HG03521 (cell line): ENCODE results near the gene LAPTM4A.

Experiments used
- ATAC-seq: cut with Tn5 transposase; IDR thresholded peaks from one replicate; pipeline ENCODE4 v1.9.1; 2021; ENCODE audit warnings: mild to moderate bottlenecking, moderate library complexity; ENCODE audit not compliant: unreplicated experiment

The LAPTM4A gene

DNA sequence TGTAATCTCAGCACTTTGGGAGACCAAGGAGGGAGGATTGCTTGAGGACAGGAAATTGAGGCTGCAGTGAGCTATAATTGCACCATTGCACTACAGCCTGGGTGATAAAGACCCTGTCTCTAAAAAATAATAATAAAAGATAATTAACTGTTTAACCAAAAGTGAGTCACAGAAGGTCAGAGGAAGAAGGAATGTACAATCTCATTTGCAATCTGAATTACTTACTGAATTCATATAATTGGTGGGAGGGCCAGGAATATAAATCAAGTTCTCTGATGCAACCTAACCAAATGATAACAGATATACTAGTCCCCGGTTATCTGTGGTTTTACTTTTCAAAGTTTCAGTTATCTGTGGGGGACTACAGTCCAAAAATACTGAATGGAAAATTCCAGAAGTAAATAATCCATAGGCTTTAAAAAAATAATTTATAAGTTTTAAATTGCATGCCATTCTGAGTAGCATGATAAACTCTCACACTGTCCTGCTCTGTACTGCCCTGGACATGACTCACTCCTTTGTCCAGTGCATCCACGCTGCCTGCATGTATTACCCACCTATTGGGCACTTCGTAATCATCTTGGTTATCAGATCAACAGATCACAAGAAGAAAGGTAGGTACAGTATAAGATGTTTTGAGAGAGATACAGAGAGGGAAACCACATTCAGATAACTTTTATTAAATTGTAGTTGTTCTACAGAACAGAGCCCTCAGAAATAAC, 26.2 kb downstream of the LAPTM4A start:
- no peak for ATAC-seq

DNA sequence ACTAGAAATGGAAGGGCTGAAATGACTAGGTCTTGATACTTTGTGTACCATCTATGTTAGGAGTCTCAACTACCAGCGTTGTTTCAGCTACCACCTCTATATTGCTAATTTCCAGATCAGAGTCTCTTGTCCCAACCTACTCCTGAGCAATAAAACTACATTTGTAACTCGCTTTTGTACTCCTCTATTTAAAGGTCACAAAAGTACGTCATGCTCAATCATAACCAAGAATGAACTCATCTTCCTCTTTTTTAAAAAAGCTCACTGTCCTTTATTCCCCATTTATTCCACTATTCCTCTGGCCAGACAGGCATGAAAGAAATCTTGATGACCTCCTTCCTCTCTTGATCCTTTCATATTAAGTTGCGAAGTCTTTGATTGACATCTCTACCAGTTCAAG, 27.7 kb downstream of the LAPTM4A start:
- no peak for ATAC-seq

DNA sequence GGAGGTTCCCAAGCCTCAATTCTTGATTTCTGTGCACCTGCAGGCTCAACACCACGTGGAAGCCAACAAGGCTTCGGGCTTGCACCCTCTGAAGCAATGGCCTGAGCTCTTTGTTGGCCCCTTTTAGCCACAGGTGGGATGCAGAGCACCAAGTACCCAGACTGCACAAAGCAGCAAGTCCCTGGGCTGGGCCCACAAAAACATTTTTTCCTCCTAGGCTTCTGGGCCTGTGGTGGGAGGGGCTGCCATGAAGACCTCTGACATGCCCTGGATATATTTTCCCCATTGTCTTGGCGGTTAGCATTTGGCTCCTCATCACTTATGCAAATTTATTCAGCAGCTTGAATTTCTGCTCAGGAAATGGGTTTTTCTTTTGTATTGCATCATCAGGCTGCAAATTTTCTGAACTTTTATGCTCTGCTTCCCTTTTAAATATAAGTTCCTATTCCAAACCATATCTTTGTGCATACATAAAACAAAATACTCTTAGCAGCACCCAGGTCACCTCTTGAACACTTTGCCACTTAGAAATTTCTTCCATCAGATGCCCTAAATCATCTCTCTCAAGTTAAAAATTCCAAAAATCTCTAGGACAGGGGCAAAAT, 29.9 kb downstream of the LAPTM4A start:
- no peak for ATAC-seq

DNA sequence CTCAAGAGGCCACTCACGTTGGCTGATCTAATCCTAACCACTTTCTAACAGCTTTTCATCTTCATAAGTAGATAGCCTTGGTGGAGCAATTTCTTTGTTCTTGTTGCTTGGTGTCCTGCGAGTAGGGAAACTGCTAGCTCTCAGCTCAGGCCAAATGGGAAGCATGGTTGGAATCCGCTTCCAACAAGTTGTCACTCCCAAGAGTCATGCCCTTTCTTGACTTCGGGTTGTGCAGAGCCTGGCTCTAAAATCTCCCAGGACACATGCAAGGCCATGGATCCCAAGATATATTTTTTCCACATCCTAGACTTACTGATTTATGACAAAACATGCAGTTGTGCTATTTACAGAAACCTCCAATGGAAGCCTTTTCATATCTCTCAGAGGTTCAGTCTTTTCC, 31.7 kb downstream of the LAPTM4A start:
- ATAC-seq: no peak

DNA sequence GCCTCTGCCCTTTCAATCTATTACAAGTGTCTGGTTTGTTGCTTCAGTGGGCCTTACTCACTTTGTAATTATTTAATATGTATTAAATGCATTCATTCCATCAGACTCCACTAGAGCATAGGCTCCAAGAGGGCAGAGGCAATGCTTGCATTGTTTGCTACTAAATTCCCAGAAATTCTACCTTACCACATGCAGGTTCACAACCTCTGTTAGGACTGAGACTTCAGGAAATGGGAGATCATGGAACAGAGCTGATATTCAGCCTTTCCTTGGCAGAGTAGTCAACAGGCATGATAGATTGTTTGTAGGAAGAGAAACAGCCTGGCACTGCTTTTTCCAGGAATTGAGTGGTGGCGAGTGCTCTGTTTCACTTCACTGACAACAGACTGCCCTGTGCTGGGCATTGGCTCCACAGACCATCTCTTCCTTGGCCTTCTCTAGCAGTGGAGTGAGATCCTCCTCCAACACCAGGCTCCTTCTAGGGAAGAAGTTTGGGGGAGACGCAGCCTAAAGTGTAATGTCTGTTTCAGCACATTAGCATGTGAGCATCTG, 32.8 kb downstream of the LAPTM4A start:
- ATAC-seq: no peak

DNA sequence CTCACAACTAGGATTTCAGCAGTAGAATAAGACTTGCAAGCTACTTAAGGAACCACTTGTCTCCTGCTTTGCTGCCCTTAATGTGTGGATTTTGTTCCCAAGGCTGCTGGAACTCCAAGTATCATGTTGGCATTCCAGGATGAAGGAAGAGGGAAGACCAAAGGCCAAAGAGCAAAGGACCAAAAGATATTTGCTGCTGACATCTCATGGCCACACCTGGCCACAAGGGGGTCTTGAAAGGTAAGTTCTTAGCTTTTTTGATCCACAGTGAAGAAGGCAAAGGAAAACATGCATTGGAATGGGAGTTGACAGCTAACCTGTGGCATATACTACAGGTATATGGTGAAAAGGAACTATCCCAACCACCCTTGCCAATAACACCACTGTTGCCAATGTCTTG, 35.1 kb downstream of the LAPTM4A start:
- no peak for ATAC-seq

DNA sequence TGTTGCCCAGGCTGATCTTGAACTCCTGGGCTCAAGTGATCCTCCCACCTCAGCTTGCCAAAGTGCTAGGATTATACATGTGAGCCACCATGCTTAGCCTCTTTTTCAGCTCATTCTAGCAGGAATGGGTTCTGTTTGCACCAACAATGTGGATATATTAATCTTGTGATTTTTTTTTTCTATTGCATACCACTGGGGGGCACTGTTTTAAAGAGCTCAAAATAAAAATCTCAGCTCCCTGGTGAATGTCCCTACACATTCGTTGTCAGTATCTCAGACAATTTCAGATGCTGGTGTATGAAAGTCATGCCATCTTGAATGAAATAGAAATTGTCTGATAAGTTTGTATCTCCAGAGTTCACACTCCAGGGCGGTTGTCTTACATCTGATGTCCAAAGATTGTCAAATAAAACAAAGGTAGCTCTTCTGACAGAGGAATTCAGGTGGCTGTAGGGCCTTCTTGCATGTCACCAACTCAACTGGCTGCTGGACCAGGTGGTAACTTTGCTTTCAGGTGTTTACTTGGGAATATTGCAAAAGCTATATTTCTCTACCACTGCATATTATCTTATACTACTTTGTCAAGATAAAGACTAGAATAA, 35.8 kb downstream of the LAPTM4A start:
- no peak for ATAC-seq

DNA sequence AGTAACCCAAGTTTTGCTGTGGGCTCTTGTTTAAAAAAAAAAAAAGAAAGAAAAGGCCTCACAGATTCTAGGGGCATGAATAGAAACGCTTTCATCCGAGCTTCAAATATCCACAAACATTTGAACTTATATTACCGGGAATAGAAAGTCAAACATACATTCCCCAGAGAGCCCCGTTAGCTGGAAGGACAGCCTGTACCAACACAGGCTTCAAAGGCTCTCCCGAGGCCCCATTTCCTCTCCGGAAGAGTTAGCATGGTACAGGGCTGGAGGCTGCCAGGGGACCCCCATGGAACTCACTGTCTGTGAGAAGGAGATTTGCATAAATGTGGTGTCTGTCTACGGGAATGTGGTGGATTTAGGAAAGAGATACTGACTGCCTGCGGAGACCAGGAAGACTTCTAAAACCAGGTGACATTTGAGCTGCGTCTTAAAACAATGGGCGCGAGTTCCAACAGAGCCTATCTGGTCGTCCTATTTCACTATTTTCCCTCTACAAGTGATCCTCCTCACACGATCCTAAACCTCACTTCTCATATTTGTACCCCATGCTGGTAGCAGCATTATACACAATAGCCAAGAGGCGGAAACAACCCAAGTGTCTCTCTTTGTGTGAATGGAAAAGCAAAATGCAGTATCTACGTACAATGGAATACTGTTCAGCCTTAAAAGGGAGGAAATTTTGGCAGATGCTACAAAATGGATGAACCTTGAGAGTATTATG, 38.1 kb downstream of the LAPTM4A start:
- ATAC-seq: no peak

DNA sequence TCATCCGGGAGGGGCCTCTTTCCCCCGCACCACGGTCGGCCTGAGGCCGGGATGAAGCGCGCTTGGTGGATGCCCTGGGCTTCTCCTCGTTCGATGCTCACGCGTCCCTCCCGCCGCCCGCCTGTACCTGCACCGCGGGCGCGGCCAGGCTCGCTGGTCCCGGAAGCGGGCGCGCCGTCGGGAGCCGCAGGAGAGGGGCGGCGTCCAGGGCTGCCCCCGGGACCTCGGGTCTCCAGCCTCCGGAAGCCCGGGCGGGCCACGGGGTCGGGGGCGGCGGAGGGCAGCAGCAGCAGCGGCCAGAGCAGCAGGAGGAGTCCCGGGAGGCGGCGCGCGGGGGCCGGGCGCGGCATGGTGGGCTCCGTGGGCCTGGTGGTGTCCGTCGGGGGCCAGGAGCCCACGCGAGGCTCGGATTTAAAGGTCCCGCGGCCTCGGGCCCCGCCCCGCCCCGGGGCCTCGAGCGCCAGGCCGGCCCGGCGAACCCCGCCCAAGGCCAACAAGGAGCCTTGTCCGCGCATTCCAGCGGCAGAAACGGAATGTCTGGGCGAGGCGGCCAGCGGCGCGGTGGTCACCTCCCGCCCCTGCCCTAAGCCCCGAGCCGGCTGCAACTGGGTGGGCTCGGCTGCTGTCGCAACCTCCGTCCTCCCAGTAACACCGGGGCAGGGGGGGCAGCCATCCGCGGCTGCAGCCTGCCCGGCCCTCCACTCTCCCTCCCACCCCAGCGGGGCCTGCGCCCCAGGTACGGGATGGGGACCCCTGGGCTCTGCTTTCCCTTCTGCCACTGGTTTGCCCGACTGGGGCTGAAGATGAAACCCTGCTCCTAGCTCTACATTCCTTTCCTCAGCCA, 38.9 kb downstream of the LAPTM4A start, which contains the start of gene MATN3:
TSS of gene MATN3 (minus strand) at position 387 of the 844 bp plus-strand sequence. CDS start at position 350, 37 bp downstream.
- no peak for ATAC-seq

DNA sequence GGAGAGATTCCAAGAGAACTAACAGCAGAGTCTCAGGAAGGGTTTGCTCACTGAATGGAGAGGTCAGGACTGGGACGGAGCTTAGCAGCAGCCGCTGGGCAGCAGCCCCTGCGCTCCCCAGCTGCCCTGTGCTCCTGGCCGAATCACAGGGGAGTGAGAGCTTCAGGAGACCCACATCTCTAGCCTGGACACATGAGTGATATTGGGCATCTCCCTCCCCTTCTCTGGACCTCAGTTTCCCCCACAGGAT, 39.5 kb downstream of the LAPTM4A start:
- no peak for ATAC-seq

DNA sequence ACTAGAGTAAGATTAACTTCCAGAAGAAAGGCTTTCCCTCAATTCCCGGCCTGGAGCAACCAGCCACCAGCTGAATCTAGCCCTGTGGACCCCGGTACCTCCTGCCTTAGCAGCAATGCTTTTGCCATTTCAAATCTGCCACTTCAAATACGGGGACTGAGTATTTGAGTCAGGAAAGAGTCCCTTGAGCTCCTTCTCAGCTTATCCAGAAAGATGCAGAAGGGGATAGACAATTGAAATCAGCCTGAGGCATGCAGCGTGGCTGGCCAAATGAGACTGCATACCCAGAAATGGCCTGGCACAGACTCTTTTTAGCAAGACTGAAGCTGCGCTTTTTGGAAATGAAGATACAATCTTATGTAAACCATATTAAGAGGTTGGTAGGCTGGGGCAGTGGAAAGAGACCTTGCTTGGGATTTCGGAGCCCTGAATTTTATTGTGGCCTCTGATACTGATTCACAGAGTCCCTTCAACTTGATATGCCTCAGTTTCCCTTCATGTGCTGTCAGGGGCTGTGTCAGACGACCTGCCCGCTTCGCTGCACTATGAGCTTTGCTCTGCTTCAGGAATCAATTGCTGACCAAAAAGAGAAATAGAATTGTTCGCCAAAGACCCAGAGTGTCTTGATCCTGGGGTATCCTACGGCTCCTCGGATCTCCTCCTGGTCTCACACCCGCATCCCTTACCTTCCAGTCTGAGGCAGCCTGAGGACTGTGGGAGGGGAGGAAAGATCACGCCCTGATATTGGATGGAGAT, 40.0 kb downstream of the LAPTM4A start:
- ATAC-seq: no peak

DNA sequence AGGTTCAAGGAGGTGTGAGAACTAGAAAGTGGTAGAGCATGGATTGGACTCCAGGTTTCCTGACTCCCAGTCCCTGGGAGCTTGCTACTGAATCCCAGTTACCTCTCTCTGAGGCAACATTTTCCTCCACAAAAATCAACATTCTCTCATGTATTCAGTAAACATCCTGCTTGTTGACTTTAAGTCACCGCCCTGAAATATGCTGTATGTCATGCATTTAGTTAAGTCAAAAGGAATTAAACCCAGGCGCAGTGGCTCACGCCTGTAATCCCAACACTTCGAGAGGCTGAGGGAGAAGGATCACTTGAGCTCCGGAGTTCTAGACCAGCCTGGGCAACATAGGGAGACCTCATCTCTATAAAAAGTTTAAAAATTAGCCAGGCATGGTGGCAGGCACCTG, 42.7 kb downstream of the LAPTM4A start:
- ATAC-seq: no peak

DNA sequence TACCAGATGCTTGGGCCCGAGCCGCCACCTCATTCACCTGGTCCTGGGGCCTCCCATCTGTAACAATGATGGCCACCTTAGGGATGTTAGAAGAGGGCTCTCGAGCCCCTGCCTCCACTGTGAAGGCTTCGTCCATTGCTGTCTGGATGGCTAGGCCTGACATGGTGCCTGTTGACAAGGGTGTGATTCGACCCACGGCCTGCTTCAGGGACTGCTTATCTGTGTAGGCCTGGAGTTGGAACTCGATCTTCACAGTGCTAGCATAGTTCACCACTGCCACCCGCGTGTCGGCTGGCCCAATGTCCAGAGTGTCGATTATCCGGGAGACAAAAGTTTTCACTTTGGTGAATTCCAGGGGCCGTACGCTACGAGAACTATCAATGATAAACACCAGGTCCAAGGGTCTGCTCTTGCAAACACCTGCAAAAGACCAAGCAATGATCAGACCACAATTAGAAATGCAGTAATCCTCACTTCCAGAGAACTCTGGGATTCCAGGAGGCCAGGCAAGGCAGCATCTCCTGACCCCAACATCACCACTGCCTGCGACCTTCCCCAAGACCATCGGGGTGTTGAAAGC, 45.4 kb downstream of the LAPTM4A start:
- no peak for ATAC-seq

DNA sequence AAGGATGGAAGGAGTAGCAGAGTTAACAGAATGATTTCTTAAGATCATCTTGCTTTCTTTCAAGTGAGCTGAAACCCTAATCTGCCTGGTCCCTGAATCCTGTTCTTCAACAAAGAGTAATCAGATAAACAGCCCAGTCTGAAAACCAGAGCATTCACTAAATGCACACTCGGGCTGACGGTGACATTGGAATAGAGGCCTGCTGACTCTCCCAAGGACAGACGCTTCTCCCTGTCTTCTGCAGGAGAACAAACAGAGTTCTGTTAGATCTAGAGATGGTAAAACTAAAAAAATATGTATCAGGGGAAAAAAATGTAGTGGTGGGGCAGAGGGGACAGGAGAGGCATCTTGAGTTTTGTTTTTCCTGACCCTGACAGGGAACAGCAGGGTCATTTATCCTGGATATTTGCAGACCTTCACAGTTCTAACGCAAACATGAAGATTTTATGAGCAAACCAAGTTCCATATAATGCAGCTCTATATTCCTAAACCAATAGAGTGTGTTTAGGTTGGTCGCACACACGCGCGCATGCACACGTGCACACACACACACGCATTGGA, 46.3 kb downstream of the LAPTM4A start:
- no peak for ATAC-seq

DNA sequence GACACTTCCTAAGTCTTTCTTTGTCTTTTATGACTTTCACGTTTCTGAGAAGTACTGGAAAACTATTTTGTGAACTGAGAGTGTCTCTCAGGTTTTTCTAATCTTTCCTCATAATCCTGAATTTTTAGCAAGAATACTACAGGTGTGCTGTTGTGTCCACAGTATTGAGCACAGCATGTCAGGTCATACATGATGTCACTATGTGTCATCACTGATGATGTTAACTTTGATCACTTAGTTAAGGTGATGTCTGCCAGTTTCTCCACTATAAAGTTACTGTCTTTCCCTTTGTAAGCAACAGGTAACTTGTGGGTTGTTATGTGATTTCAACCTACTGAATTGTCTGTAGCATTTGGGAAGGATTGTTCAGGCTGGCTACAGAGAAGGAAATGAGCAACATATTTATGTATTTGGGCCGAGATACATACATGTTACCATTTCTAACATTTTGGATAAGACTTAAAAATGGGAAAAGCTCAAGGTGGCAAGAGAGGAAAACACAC, 50.0 kb downstream of the LAPTM4A start:
- no peak for ATAC-seq

DNA sequence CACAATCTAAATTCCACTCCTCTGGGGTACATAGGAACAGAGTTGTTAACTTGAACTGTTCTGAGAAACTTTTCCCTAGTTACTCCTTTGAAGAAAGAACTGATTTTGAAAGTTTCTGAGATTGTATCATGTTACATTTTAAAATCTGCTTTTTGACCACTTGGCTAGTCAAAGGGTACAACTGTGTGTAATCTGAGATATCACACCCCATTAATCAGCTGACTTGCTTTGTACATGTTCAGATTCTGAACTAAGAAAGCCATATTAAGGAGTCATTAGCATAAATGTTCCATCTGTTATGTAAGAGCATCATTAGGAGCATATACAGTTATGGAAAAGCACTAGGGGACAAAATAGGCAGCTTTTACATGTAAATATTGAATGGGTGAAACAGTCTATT, 57.7 kb downstream of the LAPTM4A start:
- ATAC-seq: no peak

DNA sequence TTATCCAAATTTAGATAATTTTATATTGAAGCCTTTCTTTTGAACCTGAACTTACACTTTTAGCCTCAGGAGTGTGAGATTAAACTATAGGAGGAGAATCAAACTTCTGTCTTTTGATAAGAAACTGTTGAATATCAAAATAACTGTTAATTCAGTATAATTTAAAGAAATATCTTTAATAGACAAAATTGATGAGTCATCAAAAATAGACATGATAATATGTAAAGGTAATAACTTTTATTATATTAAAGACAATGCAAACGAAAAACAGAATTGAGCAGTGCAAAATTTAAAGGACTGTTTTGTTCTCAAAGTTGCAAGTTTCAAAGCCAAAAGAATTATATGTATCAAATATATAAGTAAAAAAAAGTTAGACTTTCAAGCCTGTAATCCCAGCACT, 59.5 kb downstream of the LAPTM4A start:
- no peak for ATAC-seq

DNA sequence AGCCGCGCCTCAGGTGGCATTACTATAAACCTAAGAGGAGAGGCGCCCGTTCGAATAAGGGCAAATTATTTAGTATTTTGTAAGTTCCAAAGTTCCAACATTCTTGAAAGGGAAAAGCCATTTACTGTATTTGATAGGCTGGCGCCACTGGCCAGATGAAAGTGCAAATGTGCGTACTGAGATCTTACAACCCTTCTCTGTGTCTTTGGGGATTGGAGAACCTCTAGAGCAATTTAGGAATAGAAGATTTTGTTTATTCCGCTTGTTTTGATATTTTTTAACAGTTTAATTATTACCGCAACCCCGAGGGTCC, 61.1 kb downstream of the LAPTM4A start:
- ATAC-seq: no peak

DNA sequence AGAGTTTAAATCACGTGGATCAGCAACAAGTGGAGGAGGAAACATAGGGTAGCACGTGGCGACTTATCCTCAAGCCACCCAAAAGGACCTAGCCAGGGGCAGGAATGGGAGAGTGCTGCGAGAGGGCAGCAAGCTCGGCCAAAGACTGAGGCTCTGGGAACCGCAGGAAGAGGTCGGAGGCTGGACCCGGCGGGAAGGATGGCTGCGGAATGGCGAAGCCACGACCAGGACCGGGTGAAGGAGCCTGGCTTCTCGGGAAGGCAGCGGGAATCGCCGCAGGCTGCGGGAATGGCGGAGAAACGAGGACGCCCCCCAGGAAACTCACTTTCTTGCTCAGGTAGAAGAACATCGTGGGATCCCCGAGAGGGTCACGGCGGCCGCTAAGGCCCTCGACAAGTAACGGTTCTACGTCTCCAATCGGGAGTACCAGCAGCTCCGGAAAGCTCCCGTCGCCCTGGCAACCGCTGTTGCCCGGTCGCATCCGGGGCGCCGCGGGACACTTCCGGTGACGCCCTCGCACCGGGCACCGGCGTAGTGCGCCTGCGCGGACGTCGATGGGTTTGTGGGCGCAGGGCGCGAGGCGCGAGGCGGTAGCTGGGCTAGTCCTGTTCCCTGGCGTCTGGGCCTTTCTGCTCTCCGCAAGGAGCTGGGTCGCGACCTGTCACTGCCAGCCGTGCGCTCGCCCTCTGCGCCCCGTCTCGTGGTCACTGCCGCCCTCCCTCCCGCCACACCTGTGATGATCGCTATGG, 61.6 kb downstream of the LAPTM4A start, which contains the start of gene WDR35:
TSS of gene WDR35 (minus strand) at position 439 of the 749 bp plus-strand sequence. CDS start at position 349, 90 bp downstream.
- peak; percentile 88 for ATAC-seq
